Heart left ventricle (tissue), 13 donors: Measurements from ENCODE around the gene FOXK1.

Source experiments
- POLR2A ChIP-seq, 2 donors: fragments of 450-650 bp; IDR thresholded peaks; one replicate each; pipeline ENCODE4 v1.6.1; 2017; ENCODE audit warnings: antibody characterized with exemption in 2 of 2, mild to moderate bottlenecking in 2 of 2, moderate library complexity in 2 of 2
- TF ChIP-seq, protein P1 (sequence below), 12 donors: fragments of 200-600 bp; sonication (generic) in 4 of 12; IDR thresholded peaks; one replicate each; pipeline versions ENCODE4 v1.5.0 to v1.8.0; 2018 to 2022; ENCODE audit warnings: antibody characterized with exemption in 12 of 12, mild to moderate bottlenecking in 5 of 12
- donor health status: ischemic (EF 13 %, LVEDD 7.1; RV severe dilation, severe dysfunction).
- donor health status: DM: no; HTN: yes; CAD: no.
- donor health status: DM: no; HTN: no; CAD: no.
- donor health status: ischemic (EF 25% LVEDD 6.9; RV normal size, moderate dysfunction).
- donor health status: ischemic (EF 25% LVEDD 5.7; RV mildly dilated, moderate dysfunction).
- donor health status: ischemic (EF 35%, LVEDD 5.7; RV mildly dilated, moderate dysfunction).
- donor health status: nonischemic (EF 11% LVEDD 7.7; RV severe dilation, severe dysfunction).
- donor health status: DM: yes; HTN: yes; CAD: no.
- donor health status: PGD.
- donor health status: ischemic (EF 29% LVEDD 5.4; RV normal size, mild dysfunction).
- donor health status: nonischemic (EF 23%, LVEDD 6.1; RV moderate dilation, normal function).

- TF ChIP-seq, protein P1, sequence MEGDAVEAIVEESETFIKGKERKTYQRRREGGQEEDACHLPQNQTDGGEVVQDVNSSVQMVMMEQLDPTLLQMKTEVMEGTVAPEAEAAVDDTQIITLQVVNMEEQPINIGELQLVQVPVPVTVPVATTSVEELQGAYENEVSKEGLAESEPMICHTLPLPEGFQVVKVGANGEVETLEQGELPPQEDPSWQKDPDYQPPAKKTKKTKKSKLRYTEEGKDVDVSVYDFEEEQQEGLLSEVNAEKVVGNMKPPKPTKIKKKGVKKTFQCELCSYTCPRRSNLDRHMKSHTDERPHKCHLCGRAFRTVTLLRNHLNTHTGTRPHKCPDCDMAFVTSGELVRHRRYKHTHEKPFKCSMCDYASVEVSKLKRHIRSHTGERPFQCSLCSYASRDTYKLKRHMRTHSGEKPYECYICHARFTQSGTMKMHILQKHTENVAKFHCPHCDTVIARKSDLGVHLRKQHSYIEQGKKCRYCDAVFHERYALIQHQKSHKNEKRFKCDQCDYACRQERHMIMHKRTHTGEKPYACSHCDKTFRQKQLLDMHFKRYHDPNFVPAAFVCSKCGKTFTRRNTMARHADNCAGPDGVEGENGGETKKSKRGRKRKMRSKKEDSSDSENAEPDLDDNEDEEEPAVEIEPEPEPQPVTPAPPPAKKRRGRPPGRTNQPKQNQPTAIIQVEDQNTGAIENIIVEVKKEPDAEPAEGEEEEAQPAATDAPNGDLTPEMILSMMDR (IDR thresholded peaks at IDR 0.05), result no peak
- TF ChIP-seq POLR2A (IDR thresholded peaks at IDR 0.05), result no peak
These were observed 65.7 kb downstream of the FOXK1 start for GRCh38 chr7:4747746-4748145.
